Stimulated activated CD8-positive, alpha-beta memory T cell treated with anti-CD3 and anti-CD28 coated beads, Interleukin-15, amount 100 ng/mL, for 24 hours (primary cell): ENCODE data around the gene LDLRAD4.
"Not testable (repeated sequence)": the region's sequence is repeated elsewhere in the genome, so short reads cannot be mapped to it uniquely, and the experiment has no call there.

Experiments
- DNase-seq: peaks from one replicate; pipeline ENCODE4 v3.0.0-alpha.2; 2020; ENCODE audit warnings: low read depth

LDLRAD4 gene

DNA sequence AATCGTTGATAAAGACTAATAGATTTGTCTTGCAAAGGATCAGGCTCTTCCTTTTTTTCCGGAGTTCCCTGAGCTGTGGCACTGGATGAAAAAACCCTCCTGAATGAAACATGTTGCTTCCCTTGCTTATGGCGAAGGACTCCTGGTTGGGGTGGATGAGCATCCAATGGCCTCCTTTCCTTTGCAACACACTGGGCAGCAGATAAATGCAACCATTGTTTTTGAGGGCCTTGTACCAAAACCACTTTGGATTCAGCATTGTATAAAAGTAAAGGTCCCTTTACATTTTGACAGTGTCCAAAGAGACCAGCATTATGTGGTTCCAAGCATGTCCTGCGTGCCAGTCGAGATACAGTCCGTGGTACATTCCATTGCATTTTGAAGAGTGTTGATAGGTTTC is 463.1 kb downstream of the LDLRAD4 start:
- DNase-seq = no peak

DNA sequence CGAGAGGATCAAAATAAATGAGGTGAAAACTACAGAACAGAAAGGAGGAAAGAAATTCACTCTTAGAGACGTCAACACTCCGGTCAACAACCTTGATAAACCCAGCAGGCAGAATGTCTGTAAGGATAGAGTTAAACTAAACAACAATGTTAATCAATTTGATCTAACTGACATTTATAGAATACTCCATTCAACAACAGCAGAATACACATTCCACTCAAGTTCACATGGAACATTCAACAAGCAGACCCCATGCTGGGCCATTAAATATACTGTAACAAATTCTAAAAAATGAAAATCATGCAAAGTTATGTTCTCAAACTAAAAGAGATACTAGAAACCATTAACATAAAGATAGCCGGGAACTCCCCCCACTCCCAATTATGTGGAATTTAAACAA is 466.0 kb downstream of the LDLRAD4 start:
- no peak for DNase-seq

DNA sequence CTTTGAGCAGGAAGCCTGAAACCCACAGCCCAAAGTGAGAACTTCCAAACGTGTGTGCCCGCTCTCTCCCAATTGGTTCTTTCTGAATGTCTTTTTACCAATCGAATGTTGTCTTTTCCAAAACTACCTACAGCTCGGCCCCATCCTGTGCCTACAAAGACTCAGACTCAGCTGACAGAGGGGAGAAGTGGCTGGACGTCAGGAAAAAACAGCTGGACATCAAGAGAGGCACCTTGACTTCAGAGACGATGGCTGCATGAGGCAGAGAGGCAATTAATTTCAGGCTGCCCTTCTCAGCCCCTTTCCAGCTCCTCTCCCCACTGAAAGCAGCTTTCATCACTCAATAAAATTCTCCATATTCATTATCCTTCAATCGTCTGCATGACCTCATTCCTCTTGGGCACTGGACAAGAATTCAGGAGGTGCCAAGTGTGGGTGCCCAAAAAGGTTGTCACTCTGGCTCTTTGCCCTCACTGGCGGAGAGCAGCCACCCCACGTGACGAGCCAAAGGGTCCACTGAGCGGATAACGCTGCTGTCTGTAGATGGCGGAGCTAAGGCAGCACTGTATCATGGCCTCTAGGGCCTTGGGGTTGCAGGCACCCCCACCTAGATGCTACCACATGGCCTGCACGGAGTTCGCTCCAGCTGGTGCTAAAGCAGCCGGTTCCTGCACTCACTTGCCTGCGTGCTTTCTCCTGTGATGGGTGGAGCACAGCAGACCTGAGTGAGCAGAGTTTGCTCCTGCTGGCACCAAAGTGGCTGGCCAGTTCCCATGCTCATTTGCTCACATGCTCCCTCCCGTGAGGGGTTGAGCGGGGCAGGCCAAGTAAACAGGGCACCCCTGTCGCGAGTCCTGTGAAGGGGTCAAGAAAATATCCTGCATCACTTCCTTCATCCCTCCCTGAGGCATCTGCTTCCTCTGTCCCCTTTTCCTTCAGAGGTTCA is 469.9 kb downstream of the LDLRAD4 start:
- no peak for DNase-seq

DNA sequence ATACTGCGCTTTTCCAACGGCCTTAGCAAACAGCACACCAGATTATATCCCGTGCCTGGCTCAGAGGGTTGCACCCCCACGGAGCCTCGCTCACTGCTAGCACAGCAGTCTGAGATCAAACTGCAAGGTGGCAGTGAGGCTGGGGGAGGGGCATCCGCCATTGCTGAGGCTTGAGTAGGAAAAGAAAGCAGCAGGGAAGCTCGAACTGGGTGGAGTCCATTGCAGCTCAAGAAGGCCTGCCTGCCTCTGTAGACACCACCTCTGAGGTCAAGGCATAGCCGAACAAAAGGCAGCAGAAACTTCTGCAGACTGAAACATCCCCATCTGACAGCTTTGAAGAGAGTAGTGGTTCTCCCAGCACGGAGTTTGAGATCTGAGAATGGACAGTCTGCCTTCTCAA is 471.5 kb downstream of the LDLRAD4 start:
- DNase-seq = not testable (repeated sequence)

DNA sequence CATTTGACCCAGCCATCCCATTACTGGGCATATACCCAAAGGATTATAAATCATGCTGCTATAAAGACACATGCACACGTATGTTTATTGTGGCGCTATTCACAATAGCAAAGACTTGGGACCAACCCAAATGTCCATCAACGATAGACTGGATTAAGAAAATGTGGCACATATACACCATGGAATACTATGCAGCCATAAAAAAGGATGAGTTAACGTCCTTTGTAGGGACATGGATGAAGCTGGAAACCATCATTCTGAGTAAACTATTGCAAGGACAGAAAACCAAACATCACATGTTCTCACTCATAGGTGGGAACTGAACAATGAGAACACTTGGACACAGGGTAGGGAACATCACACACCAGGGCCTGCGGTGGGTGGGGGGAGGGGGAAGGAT is 476.8 kb downstream of the LDLRAD4 start:
- not testable (repeated sequence) for DNase-seq

DNA sequence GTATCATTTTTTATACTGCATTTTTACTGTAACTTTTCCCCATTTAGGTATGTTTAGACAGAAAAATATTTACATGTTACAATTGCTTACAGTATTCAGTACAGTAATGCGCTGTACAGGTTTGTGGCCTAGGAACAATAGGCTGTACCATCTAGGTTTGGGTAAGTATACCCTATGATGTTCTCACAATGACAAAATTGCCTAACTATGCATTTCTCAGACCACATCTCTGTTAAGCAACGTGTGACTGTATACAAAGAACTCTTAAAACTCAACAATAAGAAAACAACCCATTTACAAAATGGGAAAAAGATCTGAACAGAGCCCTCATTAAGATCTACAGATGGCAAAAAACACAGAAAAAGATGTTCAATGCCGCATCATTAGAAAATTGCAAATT is 478.4 kb downstream of the LDLRAD4 start:
- no peak for DNase-seq

DNA sequence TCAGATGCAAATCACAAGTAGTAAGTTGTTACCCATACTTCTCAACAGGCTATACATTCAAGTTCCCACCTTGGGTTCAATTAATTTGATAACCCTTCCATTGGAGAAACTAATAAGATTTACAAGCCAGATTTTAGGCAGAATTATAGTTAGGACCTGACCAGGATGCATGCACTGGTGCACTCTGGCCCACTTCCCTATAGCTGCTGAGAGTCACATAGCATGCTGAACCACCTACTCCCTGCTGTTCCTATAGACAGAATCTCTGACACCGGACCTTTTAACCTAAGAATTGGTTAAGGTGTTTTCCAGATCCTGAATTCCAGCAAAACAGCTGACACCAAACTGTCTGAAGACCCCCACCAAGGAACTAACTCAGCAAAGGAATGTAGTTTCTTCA is 481.6 kb downstream of the LDLRAD4 start:
- DNase-seq = no peak
